ENCODE data around the gene GNAS.
A peak's percentile ranks its signal among the peaks of the same experiment; 100 is the strongest.

Gene GNAS

DNA sequence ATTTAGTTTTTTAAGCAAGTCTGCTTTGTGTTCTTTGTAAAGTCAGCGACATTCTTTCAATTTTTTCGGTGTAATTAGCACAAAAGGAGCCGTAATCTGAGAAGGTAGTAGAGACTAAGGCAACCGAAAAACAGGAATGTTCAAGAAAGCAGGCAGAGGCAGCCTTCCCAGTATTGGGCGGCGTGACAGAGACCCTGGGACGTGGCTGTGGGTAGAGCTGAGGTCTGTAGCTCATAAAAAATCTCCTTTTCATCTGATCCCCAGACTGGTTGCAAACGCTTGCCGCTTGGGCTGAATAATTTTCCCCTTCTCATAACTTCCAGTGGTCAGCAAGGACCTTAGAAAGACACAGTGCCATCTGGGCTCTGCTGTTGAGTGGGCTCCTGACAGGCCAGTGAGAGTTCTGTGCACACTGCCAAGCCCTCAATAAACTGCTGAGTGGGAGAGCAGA lies 30.8 kb downstream of the GNAS start:
- no peak for DNase-seq

DNA sequence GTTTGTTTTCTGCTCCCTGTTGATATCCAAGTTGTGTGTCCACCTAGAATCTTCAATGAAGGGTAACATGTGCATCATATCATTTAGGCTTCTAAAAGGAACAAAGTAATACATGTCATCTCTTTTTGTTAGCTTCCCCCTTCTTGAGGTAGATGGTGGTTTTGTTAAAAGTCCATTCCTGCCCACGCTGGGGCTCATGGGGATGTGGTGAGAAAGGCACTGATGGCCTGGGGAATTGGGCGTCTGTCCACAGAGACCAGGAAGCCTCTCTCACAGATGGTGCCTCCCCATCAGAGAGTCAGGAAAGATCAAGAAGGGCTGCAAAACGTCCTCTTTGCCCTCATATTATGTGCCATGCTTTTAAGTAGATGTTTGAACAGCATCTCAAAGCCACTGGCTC lies 32.5 kb downstream of the GNAS start:
- no peak for DNase-seq

DNA sequence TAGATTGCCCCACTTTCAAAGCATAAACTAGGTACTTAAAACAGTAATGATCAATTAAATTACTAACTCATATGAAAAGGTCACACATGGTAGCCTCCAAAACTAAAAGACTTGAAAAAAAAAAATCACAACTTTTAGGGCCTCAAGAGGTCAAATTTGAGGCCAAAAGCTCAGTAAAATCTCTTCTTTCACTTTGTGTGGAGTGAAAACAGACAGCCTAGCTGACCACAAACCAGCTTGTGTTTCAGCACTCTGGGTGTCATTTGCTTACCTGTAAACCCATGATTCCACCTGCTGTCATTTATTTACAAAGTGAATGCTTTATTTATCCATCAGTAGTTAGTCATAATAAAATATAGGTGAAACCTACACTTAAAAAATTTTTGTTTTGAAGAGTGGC lies 34.0 kb downstream of the GNAS start:
- DNase-seq, result no peak

DNA sequence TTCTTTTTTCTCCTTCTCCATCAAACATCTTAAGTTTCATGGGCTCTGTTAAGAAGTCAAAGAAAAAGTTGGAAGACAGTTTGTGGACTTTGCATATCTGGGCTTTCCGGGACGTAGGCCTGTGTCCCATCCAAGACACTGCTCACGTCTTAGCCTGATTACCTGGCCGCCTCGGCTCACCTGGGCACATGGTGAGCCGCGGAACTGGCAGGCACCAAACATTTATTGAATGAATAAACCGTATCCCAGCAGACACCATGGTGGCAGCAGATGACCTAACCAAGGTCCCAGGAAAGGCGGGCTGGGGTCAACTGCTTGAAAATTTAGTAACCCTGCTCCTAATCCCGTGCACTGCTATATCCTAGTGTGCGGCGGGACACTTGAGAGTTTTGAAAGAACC lies 35.6 kb downstream of the GNAS start:
- no peak for DNase-seq

DNA sequence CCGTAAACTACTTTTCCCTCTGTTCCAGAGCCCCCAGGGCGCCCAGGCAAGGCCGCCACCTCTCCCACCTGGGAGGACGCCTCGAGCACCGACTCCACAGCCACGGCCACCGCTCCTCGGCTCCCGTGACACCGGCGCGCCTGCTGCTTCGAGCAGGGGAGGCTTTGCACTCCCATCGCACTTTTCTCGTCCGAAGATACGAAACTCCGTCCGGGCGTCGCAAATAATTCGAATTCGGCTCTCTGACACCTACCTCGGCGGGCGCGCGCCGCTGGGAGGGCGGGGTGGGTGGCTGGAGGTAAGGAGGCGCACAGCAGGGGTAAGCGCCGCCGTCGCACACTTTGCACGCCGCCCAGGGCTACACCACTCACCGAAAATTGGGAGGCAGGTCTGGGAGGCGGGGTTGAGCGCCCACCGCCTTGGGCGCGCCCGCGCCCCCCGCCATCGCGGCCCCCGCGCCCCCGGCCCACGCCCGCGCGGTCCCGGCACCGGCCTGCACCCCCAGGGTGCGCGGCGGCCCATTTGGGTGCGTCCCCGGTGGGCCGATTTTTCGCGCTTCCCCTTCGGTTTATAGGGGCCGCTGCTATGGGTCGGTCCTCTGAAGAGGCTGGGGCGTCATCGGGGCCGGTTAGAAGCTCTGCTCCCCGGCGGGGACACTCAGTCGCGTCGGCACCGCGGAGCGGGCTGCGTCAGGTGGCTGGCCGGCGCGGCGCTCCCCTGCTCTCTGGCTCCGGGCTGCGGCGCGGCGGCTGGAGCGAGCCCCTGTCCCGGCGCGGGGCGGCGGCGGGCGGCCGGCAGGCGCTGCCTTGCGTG lies 36.2 kb downstream of the GNAS start:
- no peak for DNase-seq

DNA sequence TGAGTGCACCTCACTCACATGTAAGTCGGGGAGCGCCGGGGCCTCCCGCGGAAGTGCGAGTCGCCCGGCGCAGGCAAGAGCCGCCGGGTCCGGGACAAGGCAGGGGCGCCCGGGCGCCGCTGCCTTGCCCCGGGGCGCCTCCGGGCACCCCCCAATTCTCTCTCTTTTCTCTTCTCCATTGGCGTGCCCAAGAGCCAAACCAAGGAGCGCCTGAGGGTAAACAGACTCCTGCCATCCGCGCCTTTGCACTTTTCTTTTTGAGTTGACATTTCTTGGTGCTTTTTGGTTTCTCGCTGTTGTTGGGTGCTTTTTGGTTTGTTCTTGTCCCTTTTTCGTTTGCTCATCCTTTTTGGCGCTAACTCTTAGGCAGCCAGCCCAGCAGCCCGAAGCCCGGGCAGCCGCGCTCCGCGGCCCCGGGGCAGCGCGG lies 36.8 kb downstream of the GNAS start:
- DNase-seq, result no peak

DNA sequence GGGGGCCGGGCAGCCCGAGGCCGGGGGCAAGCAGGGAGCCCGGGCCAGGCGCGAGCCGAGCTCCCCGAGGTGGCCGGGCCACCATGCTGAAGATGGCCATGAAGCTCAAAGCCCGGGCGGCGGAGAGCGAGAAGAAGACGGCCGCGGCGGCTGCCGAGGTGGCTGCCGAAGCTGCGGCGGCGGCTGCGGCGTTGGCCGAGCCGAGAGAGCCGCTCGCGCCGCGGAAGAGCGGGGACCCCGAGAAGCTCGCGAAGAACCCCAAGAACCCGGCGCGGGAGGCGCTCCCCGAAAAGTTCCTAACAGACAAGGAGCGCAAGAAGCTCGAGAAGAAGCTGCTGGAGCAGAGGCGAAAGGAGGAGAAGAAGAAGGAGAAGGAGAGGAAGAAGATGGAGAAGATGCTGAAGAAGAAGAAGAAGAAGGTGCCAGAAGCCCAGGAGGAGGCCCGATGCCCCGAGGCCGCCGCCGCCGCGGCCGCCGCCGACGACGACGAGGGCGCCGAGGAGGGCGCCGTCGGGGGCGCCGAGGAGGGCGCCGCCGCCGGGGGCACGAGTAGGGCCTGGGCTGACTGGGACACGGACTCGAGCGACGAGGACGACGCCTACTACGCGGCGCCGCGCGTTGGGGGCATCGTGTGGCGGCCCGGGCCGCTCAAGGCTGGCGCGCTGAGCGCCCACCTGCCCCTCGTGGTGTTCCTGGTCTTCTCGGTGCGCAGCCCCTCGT lies 37.4 kb downstream of the GNAS start:
- DNase-seq, result no peak

DNA sequence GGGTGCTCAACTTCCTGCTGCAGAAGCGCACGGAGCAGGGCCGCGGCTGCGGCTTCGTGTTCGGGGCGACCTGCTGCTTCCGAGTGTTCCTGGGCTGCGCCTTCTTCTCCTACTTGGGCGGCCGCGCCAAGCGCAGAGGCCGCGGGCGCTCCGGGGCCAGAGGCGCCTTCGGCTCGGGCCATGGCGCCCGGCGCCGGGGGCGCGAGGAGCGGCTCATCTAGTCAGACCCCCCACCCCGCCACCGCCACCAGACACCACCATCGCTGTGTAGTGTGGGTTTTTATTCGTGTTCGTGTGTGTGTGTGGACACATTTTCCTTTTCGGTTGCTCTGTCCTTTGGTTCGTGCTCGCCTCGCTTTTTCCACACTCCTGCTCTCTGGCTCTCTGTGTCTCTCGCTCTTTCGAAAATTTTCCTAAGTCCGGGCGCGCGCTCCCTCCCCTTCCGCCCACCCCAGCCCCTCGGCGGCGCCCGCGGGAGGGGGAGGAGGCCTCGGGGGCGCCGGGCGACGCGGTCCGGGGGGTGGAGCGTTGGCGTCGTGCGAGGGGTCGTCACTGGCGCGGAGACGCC lies 38.1 kb downstream of the GNAS start:
- DNase-seq, result peak; percentile 24

DNA sequence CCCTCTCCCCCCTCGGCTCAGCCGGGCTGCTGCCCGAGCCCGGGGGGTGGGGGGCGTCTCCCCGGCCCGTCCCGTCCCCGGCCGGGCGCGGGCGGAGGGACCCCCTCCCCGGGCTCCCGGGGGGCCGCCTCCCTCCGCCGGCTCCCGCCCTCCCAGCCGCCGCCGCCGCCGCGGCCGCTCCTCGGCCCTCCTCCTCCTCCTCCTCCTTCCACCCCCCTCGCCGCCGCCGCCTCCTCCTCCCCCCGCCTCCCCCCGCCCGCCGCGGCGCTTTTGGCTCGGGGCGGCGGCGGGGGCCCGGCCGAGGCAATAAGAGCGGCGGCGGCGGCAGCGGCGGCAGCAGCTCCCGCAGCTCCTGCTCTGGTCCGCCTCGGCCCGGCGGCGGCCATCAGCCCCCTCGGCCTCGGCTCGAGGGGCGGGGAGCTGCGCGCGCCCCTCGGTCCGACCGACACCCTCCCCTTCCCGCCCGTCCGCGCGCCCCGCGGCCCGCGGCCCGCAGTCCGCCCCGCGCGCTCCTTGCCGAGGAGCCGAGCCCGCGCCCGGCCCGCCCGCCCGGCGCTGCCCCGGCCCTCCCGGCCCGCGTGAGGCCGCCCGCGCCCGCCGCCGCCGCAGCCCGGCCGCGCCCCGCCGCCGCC lies 38.7 kb downstream of the GNAS start:
- DNase-seq, result no peak

DNA sequence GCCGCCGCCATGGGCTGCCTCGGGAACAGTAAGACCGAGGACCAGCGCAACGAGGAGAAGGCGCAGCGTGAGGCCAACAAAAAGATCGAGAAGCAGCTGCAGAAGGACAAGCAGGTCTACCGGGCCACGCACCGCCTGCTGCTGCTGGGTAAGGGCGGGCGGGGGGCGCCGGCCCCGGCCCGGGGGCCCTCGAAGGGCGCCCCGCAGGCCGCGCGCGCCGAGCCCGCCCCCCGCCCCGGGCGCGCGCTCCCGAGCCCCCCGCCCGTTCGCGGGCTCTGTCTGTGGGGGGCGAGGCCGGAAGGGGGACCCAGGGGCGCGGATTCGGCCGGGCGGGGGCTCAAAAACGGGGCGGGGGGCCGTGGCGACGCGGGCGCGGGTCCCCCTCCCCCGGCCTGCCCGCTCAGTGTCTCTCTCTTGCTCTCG lies 39.2 kb downstream of the GNAS start:
- no peak for DNase-seq

DNA sequence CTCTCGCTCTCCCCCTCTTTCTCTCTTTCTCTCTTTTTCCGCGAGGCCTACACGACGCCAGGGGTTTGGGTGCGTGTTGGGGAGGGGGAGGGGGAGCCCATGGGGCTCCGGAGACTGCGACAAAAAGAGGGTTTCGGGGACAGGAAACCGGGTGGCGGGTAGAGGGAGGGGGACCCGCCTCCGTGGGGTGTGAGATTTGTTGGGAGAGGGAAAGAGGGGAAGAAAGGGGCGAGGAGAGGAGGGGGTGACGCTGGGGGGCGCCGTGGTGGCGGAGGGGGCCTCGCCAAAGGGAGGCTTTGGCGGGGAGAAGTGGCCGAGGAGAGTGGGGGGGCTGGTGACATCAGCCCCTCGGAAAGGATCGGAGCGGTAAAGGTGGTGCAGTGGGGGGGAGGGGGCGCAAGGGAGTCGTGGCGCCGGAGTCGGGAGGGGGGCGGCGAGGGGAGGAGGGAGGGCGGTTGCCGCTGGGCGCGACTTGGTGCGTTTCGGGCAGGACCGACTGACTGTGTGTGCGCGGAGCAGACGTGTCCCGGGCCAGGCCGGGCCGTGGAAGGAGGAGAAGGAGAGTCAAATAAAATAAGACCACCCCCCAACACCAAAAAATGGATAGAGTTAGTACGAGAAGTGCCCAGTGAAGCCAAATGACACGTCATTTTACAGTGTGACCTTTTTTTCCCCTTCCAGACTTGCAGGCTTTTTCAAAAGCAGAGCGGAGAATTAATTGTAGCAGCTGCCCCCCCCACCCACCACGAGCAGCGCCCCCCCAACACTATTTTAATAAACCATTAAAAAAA lies 39.8 kb downstream of the GNAS start:
- peak; percentile 38 for DNase-seq

DNA sequence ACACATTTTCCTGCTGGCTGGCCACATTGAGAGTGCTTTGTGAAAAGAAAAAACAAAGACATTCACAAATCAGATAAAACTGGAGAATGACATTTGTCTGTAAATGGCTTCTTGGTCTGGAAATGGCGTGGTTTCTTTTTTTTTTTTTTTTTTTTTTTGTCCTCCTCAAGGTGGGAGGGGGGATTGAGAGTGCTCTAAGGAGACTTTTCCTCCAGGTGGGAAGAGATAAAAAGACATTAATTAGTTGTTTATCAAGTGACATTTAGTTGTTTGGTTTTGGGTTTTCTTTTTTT lies 40.4 kb downstream of the GNAS start:
- DNase-seq, result peak; percentile 21

DNA sequence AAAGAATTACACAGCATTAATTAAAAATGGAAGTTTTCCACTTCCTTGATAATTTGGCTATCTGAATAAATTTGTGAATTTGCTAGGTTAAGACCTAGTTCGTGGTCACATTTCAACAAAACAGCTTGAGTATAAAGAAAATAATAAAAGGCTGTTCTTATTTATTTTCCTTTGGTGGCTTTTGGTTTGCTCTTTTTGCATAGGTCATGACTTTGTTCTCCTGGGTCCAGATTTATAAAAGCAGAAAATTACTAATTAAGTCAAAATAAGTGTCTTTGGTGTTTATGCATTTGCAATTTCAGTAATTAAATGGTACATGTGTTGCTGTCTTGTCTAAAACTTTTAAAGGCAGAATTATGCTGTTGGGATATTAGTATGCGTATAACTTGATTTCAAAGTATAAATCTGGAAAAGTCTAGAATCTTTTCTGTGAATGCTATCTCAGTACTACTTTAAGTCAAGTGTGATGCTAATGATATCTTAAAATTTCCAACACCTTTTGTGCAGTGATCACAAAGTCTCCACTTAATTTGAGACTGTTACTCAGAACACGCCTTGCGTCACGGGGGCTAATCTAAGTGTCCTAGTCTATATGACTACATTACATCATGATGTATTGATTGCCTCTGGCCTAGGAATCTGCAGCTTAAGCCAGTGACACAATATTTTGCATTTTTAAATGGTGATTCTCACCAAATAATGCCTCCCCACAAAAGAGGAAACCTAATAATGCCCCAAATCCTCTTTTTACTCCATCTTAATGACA lies 41.0 kb downstream of the GNAS start:
- no peak for DNase-seq

DNA sequence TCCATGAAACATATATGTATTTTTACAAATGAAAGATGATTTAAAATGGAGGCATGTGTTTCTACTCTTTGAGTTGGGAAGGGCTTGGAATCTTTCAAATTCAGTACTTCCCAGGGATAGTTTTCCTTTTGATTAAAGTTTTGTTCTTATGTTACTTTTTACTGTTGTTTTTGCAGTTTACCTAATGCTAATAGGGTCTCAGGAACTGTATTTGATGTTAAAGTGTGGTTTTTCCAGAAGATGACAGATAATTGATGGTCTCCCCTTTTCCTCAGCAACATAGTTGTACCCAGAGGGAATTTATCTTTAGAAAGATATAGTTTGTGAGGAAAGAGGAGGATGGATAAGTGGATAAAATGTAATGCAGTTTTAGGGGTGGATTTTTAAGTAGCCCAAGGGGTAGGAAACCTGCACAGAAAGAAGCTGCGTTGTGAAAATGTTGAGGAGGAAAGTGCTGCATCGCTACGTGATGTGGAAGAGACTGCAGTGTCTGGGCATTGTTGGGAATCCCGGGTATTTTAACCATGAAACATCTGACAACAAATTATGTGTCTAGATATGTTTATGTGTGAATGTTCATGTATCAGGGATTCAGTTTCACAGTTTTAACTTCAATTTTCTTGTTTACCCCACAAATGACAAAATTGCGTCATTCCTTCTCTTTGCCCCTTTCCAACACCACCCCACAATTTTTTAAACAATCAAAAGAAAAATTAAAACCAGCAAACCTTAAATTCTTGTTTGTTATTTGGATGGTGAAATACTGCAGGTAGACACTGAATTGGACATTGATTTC lies 42.3 kb downstream of the GNAS start:
- no peak for DNase-seq

DNA sequence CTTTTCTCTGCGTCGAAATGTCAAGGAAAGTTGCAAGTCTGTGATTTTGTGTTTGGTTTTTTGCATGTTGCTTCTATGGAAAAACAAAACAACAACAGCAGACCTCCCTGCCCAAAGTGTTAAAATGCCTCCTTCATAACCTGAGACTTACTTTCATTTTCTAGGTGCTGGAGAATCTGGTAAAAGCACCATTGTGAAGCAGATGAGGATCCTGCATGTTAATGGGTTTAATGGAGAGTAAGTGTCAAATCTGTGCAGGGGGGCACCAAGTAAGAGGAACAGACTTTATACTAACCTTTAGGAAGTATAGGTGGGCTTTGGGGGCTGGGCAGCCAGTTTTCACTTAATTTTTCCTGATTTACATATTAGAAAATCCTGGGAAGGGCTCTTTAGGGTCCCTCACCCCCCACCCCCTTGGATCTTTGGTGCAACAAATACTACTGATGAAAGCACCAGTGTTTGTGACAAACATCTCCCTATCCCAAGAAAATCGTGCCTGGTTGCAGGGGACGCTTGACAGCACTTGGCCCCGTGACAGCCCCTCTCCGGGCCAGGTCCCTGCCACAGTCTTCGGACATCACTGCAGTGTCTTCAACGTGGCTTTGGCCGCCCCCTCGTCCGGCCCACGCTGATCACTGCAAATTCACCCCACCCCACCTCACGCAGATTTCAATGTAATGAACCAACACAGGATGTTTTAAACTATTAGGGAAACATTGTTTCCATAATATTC lies 43.1 kb downstream of the GNAS start:
- no peak for DNase-seq

DNA sequence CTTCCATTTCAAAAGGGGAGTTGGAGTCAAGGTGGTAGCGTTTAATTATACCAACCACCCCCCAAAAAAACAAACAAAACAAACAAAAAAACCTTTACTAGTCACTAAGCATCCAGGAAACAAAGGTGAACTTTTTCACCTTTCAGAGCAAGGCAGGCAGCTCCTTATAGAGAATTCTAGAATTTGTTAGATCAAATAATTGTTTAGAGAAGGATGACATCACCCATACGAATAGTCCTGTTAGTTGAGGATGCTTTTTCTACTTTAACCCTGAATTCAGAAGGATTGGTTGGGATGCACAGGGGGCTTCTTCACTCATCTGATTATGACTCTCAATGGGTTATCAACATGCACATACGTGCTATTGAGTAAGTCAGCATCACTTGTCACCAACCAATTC lies 44.3 kb downstream of the GNAS start:
- DNase-seq, result no peak

DNA sequence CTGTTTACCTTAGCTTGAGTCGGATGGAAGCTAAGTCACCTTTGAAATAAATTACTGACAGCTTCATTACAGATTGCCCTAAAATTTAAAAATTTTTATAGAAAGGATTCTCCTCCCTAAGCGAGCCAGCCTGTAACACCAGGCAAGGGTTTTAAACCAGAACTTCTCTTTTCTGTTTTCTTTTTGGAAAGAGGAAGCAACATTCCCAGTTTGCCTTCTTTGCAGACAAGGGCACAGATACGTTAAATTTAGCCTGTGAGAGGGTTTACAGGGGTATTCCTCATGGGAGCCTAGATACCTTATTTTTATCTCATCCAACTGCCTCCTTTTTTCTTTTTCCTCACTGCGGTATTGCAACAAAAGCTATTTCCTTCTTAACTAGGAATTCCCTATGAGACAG lies 45.0 kb downstream of the GNAS start:
- DNase-seq, result no peak

DNA sequence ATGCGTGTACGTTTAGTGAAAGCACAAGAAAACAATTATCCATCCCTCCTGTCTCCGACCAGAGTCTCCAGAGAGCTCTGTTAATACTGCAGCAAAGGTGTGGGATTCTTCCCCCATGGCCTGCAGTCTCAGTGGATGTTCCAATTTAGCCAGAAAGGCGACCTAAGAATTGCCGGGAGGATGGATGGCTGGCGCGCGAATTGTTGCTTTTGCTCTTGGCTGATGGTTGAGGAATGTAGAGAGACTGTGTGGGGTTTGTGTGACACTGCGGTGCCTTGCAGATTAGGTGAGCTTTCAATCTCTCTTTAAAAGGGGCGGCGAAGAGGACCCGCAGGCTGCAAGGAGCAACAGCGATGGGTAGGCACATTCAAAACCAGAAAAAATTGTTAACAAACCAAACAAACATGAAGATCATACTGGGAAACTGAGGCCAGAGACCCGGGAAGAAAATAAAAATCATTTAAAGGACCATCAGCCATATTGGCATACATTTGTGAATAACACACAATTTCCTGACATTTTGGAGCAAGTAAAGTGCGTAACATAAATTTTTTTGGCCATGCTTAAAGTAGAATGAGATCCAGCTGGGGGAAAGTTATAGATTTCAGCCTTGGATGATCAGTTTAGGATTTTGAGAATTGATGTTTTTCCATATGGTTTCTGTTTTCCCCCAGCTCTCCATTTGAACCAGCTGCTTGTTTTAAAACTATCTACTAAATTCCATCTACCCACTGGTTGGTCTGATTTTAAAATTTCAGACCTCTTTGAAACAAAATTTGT lies 46.3 kb downstream of the GNAS start:
- no peak for DNase-seq

DNA sequence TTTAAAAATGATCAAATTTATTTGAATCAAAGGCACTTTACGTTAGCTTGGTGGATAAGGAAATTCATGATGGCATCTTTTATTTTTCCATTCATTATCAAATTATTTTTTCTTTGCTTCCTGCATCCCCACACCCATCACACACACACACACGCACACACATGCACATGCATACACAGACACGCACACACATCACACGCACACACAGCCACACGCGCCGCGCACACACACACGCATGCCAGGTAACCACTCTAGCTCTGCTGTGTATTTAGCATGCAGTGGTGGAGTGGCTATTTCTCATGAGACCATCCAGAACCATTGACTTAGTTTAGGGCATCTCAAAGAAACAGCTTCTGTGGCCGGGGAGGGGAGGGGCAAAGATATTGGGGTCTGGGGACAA lies 47.0 kb downstream of the GNAS start:
- no peak for DNase-seq

DNA sequence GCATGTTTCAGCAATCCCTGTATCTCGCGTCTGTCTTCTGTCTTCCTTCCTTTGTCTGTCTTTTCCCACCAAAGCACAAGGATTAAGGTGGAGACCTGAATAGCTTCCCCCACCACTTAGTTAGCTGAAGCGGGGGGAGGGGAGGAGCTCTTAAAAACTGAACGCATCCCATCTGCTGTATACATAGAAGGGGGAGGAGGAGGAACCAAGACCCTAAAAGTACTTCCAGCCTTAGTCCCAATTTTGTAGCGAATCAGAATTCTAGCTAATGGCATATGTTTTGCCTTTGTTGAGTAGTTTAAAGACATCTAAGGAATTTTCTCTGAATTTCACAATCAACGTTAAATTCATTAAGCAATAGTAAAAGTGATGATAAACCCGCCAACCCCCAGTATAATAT lies 47.9 kb downstream of the GNAS start:
- DNase-seq, result no peak

Measured in NCI-H2029 treated with DMSO at 0.1 percent for 48 hours (cell line).